NCI-H345 (cell line): ENCODE data around the gene KRTAP5-7.
A peak's percentile ranks its signal among the peaks of the same experiment; 100 is the strongest.
"Not testable (repeated sequence)": the region's sequence is repeated elsewhere in the genome, so short reads cannot be mapped to it uniquely, and the experiment has no call there.

ENCODE experiments used
- DNase-seq: peaks from one replicate; lab custom pipeline; 2025; lab: John Stamatoyannopoulos, UW

The KRTAP5-7 gene

DNA sequence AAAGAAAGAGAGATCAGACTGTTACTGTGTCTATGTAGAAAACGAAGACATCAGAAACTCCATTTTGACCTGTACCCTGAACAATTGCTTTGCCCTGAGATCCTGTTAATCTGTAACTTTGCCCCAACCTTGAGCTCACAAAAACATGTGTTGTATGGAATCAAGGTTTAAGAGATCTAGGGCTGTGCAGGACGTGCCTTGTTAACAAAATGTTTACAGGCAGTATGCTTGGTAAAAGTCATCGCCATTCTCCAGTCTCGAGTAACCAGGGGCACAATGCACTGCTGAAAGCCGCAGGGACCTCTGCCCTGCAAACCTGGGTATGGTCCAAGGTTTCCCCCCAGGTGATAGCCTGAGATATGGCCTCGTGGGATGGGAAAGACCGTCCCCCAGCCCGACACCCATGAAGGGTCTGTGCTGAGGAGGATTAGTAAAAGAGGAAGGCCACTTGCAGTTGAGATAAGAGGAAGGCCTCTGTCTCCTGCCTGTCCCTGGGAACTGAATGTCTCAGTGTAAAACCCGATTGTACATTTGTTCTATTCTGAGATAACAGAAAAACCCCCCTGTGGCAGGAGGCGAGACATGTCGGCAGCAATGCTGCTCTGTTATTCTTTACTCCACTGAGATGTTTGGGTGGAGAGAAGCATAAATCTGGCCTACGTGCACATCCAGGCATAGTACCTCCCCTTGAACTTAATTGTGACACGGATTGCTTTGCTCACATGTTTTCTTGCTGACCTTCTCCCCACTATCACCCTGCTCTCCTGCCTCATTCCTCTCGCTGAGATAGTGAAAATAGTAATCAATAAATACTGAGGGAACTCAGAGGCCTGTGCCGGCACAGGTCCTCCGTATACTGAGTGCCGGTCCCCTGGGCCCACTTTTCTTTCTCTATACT lies 7.9 kb downstream of the KRTAP5-7 start:
- not testable (repeated sequence) for DNase-seq

GRCh38 chr11:71535825-71536224 lies 8.8 kb downstream of the KRTAP5-7 start:
- DNase-seq, result no peak

- DNase-seq, result peak; percentile 37
Observed at GRCh38 chr11:71537537-71537936, 10.5 kb downstream of the KRTAP5-7 start.

DNA sequence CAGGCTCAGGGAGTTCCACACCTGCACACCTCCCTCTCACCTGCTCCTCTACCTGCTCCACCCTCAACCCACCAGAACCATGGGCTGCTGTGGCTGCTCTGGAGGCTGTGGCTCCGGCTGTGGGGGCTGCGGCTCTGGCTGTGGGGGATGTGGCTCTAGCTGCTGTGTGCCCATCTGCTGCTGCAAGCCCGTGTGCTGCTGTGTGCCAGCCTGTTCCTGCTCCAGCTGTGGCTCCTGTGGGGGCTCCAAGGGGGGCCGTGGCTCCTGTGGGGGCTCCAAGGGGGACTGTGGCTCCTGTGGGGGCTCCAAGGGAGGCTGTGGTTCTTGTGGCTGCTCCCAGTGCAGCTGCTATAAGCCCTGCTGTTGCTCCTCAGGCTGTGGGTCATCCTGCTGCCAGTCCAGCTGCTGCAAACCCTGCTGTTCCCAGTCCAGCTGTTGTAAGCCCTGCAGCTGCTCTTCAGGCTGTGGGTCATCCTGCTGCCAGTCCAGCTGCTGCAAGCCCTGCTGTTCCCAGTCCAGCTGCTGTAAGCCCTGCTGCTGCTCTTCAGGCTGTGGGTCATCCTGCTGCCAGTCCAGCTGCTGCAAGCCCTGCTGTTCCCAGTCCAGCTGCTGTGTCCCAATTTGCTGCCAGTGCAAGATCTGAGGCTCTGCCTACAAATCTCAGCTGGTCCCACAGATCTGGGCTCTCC lies 11.1 kb downstream of the KRTAP5-7 start, which contains the start of gene KRTAP5-8:
KRTAP5-8 (plus strand) TSS at position 49 of the 689 bp plus-strand sequence; CDS start at position 80, 31 bp downstream.
- DNase-seq, result not testable (repeated sequence)

DNA sequence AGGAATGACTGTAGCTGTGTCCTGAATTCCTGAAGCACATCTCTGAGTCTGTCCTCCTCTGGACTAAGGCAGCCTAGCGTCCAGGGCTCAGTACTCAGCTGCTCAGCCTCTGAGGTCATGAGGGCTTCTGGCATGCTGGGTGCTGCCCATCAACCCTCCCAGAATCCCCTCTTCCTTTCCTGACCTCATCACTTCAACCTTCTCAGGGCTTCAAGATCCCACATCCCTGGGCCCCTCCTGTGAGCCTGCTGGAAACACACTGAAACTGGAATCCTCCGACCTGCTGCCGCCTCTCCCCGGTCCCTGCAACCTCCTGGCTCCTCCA lies 11.6 kb downstream of the KRTAP5-7 start:
- no peak for DNase-seq

DNA sequence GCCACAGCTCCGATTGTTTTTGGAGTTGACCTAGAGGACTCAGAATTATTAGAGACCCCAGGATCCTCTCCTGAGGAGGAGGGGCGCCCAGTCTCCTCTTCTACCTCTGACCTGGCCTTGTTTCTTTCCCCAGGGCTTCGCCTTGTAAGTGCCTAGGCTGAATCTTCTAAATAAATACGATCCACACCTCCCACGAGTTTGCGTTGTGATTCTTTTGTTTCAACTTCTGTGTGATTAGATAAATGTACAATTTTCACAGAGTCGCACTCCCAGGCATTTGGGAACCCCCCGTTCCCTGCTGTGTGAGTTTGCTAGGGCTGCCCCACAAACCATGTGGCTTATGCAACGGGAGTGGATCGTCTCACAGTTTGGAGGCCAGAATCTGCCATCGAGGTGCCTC lies 11.9 kb downstream of the KRTAP5-7 start:
- no peak for DNase-seq

DNA sequence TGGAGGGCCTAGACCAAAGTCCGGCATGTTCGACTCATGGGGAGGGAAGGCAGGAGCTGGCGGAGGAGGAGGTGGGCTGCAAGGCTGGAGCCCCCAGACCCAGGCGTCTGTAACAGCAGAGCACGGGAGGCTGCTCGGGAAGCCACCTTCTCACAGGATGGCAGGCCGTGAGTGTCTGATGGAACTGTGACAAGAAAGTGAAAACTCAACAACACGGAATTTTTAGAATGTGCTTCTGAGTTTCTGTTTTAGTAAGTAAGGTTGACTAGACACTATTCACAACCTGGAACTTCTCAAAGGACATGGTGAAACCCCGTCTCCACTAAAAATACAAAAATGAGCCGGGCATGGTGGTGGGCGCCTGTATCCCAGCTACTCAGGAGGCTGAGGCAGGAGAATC lies 12.9 kb downstream of the KRTAP5-7 start:
- not testable (repeated sequence) for DNase-seq

- DNase-seq, result not testable (repeated sequence)
Observed at GRCh38 chr11:71540521-71541304, 13.6 kb downstream of the KRTAP5-7 start.

- DNase-seq, result no peak
Observed at GRCh38 chr11:71542382-71542781, 15.3 kb downstream of the KRTAP5-7 start.

- DNase-seq, result no peak
Observed at GRCh38 chr11:71542879-71543777, 16.1 kb downstream of the KRTAP5-7 start.

DNA sequence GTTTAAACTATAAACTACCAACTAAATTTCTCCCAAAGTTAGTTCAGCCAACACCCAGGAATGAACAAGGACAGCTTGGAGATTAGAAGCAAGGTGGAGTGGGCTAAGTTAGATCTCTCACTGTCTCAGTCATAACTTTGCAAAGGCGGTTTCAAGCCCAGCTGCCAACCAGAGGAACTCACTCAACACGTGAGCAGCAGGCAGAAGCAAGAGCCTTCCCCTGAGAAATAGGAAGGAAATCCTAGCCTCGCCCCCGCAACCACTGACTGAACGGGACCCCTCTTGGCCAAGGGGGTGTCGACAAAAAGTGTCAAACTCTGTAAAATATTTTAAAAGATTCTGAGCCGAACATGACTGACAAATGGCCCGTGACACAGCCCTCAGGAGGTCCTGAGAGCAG lies 16.8 kb downstream of the KRTAP5-7 start:
- no peak for DNase-seq

GRCh38 chr11:71544525-71545214 lies 17.6 kb downstream of the KRTAP5-7 start:
- no peak for DNase-seq

DNA sequence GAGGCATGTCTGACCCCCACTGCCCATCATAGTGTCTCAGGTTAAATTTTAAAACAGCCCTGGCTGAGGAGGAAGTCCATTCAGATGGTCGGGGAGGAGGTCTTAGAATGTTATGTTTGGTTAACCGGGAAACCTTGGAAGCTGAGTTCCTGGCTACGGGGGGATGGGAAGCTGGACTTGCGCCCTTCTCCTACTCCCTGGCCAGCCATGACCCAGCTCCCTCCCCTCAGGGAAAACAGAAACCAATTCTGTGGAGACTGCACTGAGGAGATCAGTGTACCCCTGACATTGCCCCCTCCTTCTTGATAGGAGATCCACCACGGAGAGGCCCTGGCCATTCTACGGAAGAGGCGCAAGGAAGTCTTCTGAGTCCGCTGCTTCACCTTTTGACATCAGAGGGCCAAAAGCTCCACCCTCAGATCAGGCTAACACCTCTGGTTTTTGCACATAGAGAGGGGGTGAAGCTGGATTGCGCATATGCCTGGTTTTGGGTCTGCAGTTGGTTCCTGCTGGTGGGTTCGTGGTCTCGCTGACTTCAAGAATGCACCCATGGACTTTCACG lies 18.4 kb downstream of the KRTAP5-7 start:
- no peak for DNase-seq

- no peak for DNase-seq
Observed at GRCh38 chr11:71548120-71548519, 21.1 kb downstream of the KRTAP5-7 start, which contains the start of gene KRTAP5-9. KRTAP5-9 (plus strand) TSS chr11:71548420; CDS start chr11:71548658, 238 bp downstream.

DNA sequence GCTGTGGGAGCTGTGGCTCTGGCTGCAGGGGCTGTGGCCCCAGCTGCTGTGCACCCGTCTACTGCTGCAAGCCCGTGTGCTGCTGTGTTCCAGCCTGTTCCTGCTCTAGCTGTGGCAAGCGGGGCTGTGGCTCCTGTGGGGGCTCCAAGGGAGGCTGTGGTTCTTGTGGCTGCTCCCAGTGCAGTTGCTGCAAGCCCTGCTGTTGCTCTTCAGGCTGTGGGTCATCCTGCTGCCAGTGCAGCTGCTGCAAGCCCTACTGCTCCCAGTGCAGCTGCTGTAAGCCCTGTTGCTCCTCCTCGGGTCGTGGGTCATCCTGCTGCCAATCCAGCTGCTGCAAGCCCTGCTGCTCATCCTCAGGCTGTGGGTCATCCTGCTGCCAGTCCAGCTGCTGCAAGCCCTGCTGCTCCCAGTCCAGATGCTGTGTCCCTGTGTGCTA lies 21.7 kb downstream of the KRTAP5-7 start:
- DNase-seq, result no peak

GRCh38 chr11:71551711-71552110 lies 24.6 kb downstream of the KRTAP5-7 start:
- DNase-seq, result no peak

DNA sequence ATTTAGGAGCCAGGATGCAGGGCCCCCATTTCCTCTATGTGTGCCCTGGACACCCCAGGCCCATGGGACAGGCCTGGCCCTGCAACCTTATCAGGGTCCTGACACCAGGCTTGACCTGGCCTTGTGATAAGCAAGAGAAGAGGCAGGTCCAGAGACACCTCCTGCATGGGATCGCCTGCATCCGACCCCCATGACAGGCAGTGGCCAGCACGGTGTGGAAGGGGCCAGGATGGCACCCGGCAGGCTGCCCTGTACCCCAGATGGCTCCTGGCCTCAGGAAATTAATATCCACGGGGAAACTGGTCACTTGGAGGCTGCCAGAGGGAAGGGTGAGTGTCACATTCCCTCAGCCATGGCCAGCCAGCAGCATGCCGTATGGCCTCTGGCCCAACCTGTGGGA lies 27.9 kb downstream of the KRTAP5-7 start:
- no peak for DNase-seq

DNA sequence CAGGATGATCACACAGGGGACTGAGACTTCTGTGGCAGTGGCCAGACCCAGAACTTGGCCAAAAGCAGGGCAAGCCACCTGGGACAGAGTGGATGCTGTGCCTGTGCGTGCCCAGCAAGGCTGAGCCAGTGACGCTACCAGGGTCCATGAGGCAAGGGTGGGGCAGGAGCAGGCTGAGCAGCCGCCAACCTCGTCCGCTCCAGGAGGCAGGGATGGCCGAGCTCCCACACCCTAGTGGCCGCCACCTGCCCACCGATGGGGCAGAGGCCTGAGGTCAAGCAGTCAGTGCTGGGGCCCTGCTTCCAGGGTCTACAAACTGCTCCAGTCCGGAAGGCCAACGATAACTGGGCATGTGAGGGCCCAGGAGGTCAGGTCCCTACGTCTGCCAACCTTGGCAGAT lies 28.4 kb downstream of the KRTAP5-7 start:
- no peak for DNase-seq

- no peak for DNase-seq
Observed at GRCh38 chr11:71556018-71556417, 29.0 kb downstream of the KRTAP5-7 start.

DNA sequence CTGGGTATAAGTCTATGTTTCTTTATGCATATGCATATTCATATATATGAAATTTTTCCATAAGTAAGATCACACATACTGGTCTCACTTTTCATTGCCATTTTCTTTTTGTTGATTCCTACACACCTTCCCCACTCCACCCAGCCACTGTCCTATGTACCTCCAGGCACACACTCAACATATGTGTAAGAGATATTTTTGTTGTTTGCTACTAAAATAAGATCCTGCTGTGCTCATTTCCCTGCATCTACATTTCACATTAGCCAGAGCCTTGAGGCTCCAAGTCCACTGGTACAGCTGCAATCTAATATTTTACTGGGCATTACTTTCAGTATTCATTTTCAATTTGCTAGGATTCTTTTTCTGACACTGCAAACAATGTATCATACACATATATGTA lies 30.2 kb downstream of the KRTAP5-7 start:
- DNase-seq, result no peak
